H9 (cell line): ENCODE data around the gene MAD1L1. TPM values are rescaled to one million over a fixed set of nuclear protein-coding genes. Genes with fewer than 3 reads are reported as not detected.

Experiments
- DNase-seq: peaks from one replicate; pipeline ENCODE4 v3.0.0-alpha.2; 2017
- H2AFZ ChIP-seq: one replicate; pipeline ENCODE4 v1.6.1; 2013; ENCODE audit warnings: mild to moderate bottlenecking, low read length, control low read depth, moderate library complexity
- H2AK5ac ChIP-seq: 2 replicates; pipeline ENCODE4 v1.6.1; 2013; ENCODE audit warnings: low read length, control low read depth, mixed read lengths; ENCODE audit not compliant: insufficient read length
- H2BK120ac ChIP-seq: one replicate; pipeline ENCODE4 v1.6.1; 2013; ENCODE audit warnings: low read depth, mild to moderate bottlenecking, low read length, control low read depth, inconsistent platforms; ENCODE audit not compliant: poor library complexity, severe bottlenecking
- H2BK12ac ChIP-seq: 2 replicates; pipeline ENCODE4 v1.6.1; 2013; ENCODE audit warnings: low read length, control low read depth, mixed read lengths, low read depth; ENCODE audit not compliant: insufficient read length
- H2BK15ac ChIP-seq: 2 replicates; pipeline ENCODE4 v1.6.1; 2013; ENCODE audit warnings: low read depth, low read length, control low read depth
- H2BK20ac ChIP-seq: one replicate; pipeline ENCODE4 v1.6.1; 2013; ENCODE audit warnings: low read depth, mild to moderate bottlenecking, low read length, control low read depth, inconsistent platforms; ENCODE audit not compliant: poor library complexity, severe bottlenecking
- H2BK5ac ChIP-seq: 2 replicates; pipeline ENCODE4 v1.6.1; 2013; ENCODE audit warnings: low read length, control low read depth, mixed read lengths; ENCODE audit not compliant: insufficient read length
- H3K14ac ChIP-seq: 2 replicates; pipeline ENCODE4 v1.6.1; 2013; ENCODE audit warnings: low read length, control low read depth; ENCODE audit not compliant: insufficient read depth
- H3K18ac ChIP-seq: 2 replicates; pipeline ENCODE4 v1.6.1; 2013; ENCODE audit warnings: low read depth, mild to moderate bottlenecking, mixed read lengths, low read length, control low read depth; ENCODE audit not compliant: insufficient read length
- H3K23ac ChIP-seq: 2 replicates; pipeline ENCODE4 v1.6.1; 2013; ENCODE audit warnings: low read length, control low read depth, mixed read lengths, low read depth; ENCODE audit not compliant: insufficient read length
- H3K23me2 ChIP-seq: 2 replicates; pipeline ENCODE4 v1.6.1; 2013; ENCODE audit warnings: low read depth, mild to moderate bottlenecking, mixed read lengths, low read length, control low read depth; ENCODE audit not compliant: insufficient read length, poor library complexity, severe bottlenecking
- H3K27ac ChIP-seq: 2 replicates; pipeline ENCODE4 v1.5.1; 2013; ENCODE audit warnings: low read length, control low read depth, mixed read lengths, low read depth; ENCODE audit not compliant: insufficient read length
- H3K27me3 ChIP-seq: 2 replicates; pipeline ENCODE4 v1.6.1; 2013; ENCODE audit warnings: low read length, control low read depth, inconsistent platforms; ENCODE audit not compliant: insufficient read depth
- H3K4ac ChIP-seq: 2 replicates; pipeline ENCODE4 v1.6.1; 2013; ENCODE audit warnings: low read depth, mild to moderate bottlenecking, control low read depth, inconsistent platforms, low read length, moderate library complexity
- H3K4me1 ChIP-seq: 2 replicates; pipeline ENCODE4 v1.6.1; 2013; ENCODE audit warnings: low read length, control low read depth, inconsistent platforms; ENCODE audit not compliant: insufficient read depth
- H3K4me2 ChIP-seq: 2 replicates; pipeline ENCODE4 v1.6.1; 2013; ENCODE audit warnings: low read length, control low read depth, mixed read lengths; ENCODE audit not compliant: insufficient read length, insufficient read depth
- H3K56ac ChIP-seq: 2 replicates; pipeline ENCODE4 v1.6.1; 2013; ENCODE audit warnings: low read depth, mild to moderate bottlenecking, mixed read lengths, low read length, control low read depth; ENCODE audit not compliant: insufficient read length
- H3K79me1 ChIP-seq: 2 replicates; pipeline ENCODE4 v1.6.1; 2013; ENCODE audit warnings: low read depth, mild to moderate bottlenecking, moderate library complexity, low read length, control low read depth, inconsistent platforms; ENCODE audit not compliant: insufficient read depth, poor library complexity, severe bottlenecking
- H3K79me2 ChIP-seq: 2 replicates; pipeline ENCODE4 v1.6.1; 2013; ENCODE audit warnings: low read length, control low read depth, inconsistent platforms; ENCODE audit not compliant: insufficient read depth
- H3K9ac ChIP-seq: 2 replicates; pipeline ENCODE4 v1.6.1; 2013; ENCODE audit warnings: low read length, control low read depth, mixed read lengths; ENCODE audit not compliant: insufficient read length; ENCODE audit errors: extremely low read depth
- H3K9me3 ChIP-seq: one replicate; pipeline ENCODE4 v1.6.1; 2013; ENCODE audit warnings: low read depth, low read length, inconsistent platforms; ENCODE audit not compliant: control insufficient read depth
- H3T11ph ChIP-seq: one replicate; pipeline ENCODE4 v1.6.1; 2013; ENCODE audit warnings: mild to moderate bottlenecking, low read length, control low read depth, inconsistent platforms
- H4K20me1 ChIP-seq: one replicate; pipeline ENCODE4 v1.6.1; 2013; ENCODE audit not compliant: control insufficient read depth, insufficient read length, insufficient read depth
- H4K5ac ChIP-seq: 2 replicates; pipeline ENCODE4 v1.6.1; 2013; ENCODE audit warnings: low read depth, mild to moderate bottlenecking, mixed read lengths, low read length, control low read depth; ENCODE audit not compliant: insufficient read length
- H4K8ac ChIP-seq: replicated peaks from 2 replicates; pipeline ENCODE4 v1.6.1; 2013; ENCODE audit warnings: low read length, control low read depth, mixed read lengths, low read depth; ENCODE audit not compliant: insufficient read length
- H4K91ac ChIP-seq: 2 replicates; pipeline ENCODE4 v1.6.1; 2013; ENCODE audit warnings: low read depth, mild to moderate bottlenecking, moderate library complexity, mixed read lengths, low read length, control low read depth; ENCODE audit not compliant: insufficient read length
- H3K27ac Mint-ChIP-seq, 3 experiments: 2 replicates in 2 of 3; 3 replicates in 1 of 3; pipeline ENCODE4 v1.8.0; 2020 to 2021; ENCODE audit warnings: mixed read lengths in 3 of 3, mild to moderate bottlenecking in 1 of 3, moderate library complexity in 1 of 3
- H3K27me3 Mint-ChIP-seq: 2 replicates; pipeline ENCODE4 v1.8.0; 2021; ENCODE audit warnings: low read depth, mild to moderate bottlenecking, moderate library complexity, mixed read lengths
- H3K36me3 Mint-ChIP-seq, 3 experiments: 2 replicates in 2 of 3; 3 replicates in 1 of 3; pipeline ENCODE4 v1.8.0; 2020 to 2021; ENCODE audit warnings: low read depth in 3 of 3, mixed read lengths in 3 of 3; ENCODE audit not compliant: insufficient read depth in 1 of 3
- H3K4me1 Mint-ChIP-seq, 2 experiments: 2 replicates each; pipeline ENCODE4 v1.8.0; 2020; ENCODE audit warnings: mixed read lengths in 2 of 2
- H3K4me3 Mint-ChIP-seq, 2 experiments: 2 replicates in 1 of 2; 3 replicates in 1 of 2; pipeline ENCODE4 v1.8.0; 2020 to 2021; ENCODE audit warnings: mild to moderate bottlenecking in 2 of 2, mixed read lengths in 2 of 2, moderate library complexity in 1 of 2
- H3K9me3 Mint-ChIP-seq, 2 experiments: 2 replicates in 1 of 2; 3 replicates in 1 of 2; pipeline ENCODE4 v1.8.0; 2020; ENCODE audit warnings: mild to moderate bottlenecking in 2 of 2, mixed read lengths in 2 of 2, moderate library complexity in 1 of 2
- CTCF ChIP-seq: fragments of 200-600 bp; sonication (generic); conservative IDR thresholded peaks from 3 replicates; pipeline ENCODE4 v1.8.0; 2021; ENCODE audit warnings: antibody characterized with exemption, mild to moderate bottlenecking
- WGBS: extraction: QIAGEN DNeasy Blood & Tissue Kit; methylation state at CpG from one replicate; pipeline ENCODE4 v1.1.7; 2013; ENCODE audit warnings: missing lambda C conversion rate, low lambda C conversion rate, mixed read lengths; ENCODE audit not compliant: insufficient read length; ENCODE audit errors: extremely low coverage; 5-methylcytosine and 5-hydroxymethylcytosine counted together
- total RNA-seq: library from RNA; stranded (reverse); gene quantifications from 2 replicates; pipeline ENCODE4 v1.2.1, GENCODE V29; 2021

Gene MAD1L1
- total RNA-seq, 1 experiment from 2014 or later: 39.0 TPM

GRCh38 chr7:2175091-2175490, 57.7 kb downstream of the MAD1L1 start:
- no peak overlapping the region for H2BK5ac ChIP-seq
- Mint-ChIP-seq H3K27me3 (no peaks in the 10 kb centered on the region), H3K4me1 (peaks cover 18 to 23% of the 10 kb centered on the region in 2 experiments; a peak in 3 of 4 replicates), H3K4me3 (no peak overlapping the region), H3K9me3 (no peaks in the 10 kb centered on the region), H3K27ac (peak overlapping the region in 2 of 3 experiments; percentile 21 to 39; a peak in 3 of 7 replicates), H3K36me3 (peaks cover 0 to 24% (median 20%) of the 10 kb centered on the region in 3 experiments; a peak in 5 of 7 replicates)
- TF ChIP-seq CTCF: no peak
- no peak overlapping the region for H3K18ac ChIP-seq
- H4K8ac ChIP-seq: no peak overlapping the region
- no peak overlapping the region; the same call in 1 of the 2 replicates for H3K14ac ChIP-seq
- H3K23ac ChIP-seq: no peak overlapping the region
- H3T11ph ChIP-seq: no peak overlapping the region
- WGBS: no CpG with 5 or more reads among the region's 15 CpGs
- H3K9ac ChIP-seq: no peak overlapping the region
- H2BK120ac ChIP-seq: no peak overlapping the region
- H4K91ac ChIP-seq: no peak overlapping the region
- no peak overlapping the region for H2BK15ac ChIP-seq
- no peak overlapping the region for H2BK12ac ChIP-seq
- no peaks in the 10 kb centered on the region for H3K79me1 ChIP-seq
- H3K4me2 ChIP-seq: no peak overlapping the region
- no peaks in the 10 kb centered on the region for H3K79me2 ChIP-seq
- H3K56ac ChIP-seq: no peak overlapping the region
- DNase-seq: no peak
- no peaks in the 10 kb centered on the region for H3K4me1 ChIP-seq
- no peaks in the 10 kb centered on the region for H4K20me1 ChIP-seq
- no peaks in the 10 kb centered on the region for H3K27me3 ChIP-seq
- H2BK20ac ChIP-seq: no peak overlapping the region
- H3K23me2 ChIP-seq: no peaks in the 10 kb centered on the region
- no peak overlapping the region for H2AFZ ChIP-seq
- H4K5ac ChIP-seq: no peak overlapping the region
- H3K27ac ChIP-seq: no peak overlapping the region
- H2AK5ac ChIP-seq: no peak overlapping the region
- no peaks in the 10 kb centered on the region for H3K9me3 ChIP-seq
- H3K4ac ChIP-seq: no peak overlapping the region
